Measurements from ENCODE around the gene CST4. TPM values are rescaled to one million over a fixed set of nuclear protein-coding genes. Genes with fewer than 3 reads are reported as not detected.
A peak's percentile ranks its signal among the peaks of the same experiment; 100 is the strongest.

Gene CST4
- total RNA-seq, 8 experiments from 2014 or later = not detected

- no peaks in the 10 kb centered on the region for H3K4me1 ChIP-seq (replicated peaks in 1 of 2)
- in situ Hi-C loops (cut with MboI; ENCODE audit: low pct_unique_long_range_greater_than_20kb in 2 of 9, low sequenced_read_pairs in 9 of 9, unreplicated experiment in 9 of 9) = no loop called here
- ATAC-seq (replicated peaks in 6 of 8) = no peak
- H3K27ac ChIP-seq = no peak overlapping the region
- no peak overlapping the region for H3K4me3 ChIP-seq
- 57 to 94% (median 73%) methylated on average over 1 to 2 of the region's 2 CpGs; no CpG with 5 or more reads in 5 of the 10 experiments for WGBS, 10 experiments
Measured at GRCh38 chr20:23683807-23684206, 5.0 kb downstream of the CST4 start.

- no peak overlapping the region for H3K4me3 ChIP-seq
- ATAC-seq (replicated peaks in 6 of 8) = no peak
- in situ Hi-C loops (cut with MboI; ENCODE audit: low pct_unique_long_range_greater_than_20kb in 2 of 9, low sequenced_read_pairs in 9 of 9, unreplicated experiment in 9 of 9) = no loop called here
- no peak overlapping the region for H3K27ac ChIP-seq
- WGBS, 10 experiments = 56 to 100% (median 90%) methylated on average over 1 to 2 of the region's 2 CpGs; no CpG with 5 or more reads in 1 of the 10 experiments
- no peaks in the 10 kb centered on the region for H3K4me1 ChIP-seq (replicated peaks in 1 of 2)
Measured at GRCh38 chr20:23683281-23683680, 5.6 kb downstream of the CST4 start.

GRCh38 chr20:23680146-23680545, 8.7 kb downstream of the CST4 start:
- no peak for ATAC-seq (replicated peaks in 6 of 8)
- in situ Hi-C loops (cut with MboI; ENCODE audit: low pct_unique_long_range_greater_than_20kb in 2 of 9, low sequenced_read_pairs in 9 of 9, unreplicated experiment in 9 of 9) = no loop called here
- Histone ChIP-seq H3K4me1 (replicated peaks in 1 of 2) (no peaks in the 10 kb centered on the region), H3K4me3 (no peak overlapping the region), H3K27ac (no peak overlapping the region)

- WGBS, 10 experiments = 50 to 100% (median 85%) methylated on average over 1 to 6 of the region's 7 CpGs; no CpG with 5 or more reads in 4 of the 10 experiments
- no peaks in the 10 kb centered on the region for H3K4me1 ChIP-seq (replicated peaks in 1 of 2)
- no peak overlapping the region for H3K4me3 ChIP-seq
- ATAC-seq (replicated peaks in 6 of 8) = peak in 2 of 8 experiments; percentile 40 to 59
- in situ Hi-C loops (cut with MboI; ENCODE audit: low pct_unique_long_range_greater_than_20kb in 2 of 9, low sequenced_read_pairs in 9 of 9, unreplicated experiment in 9 of 9) = no loop called here
- no peak overlapping the region for H3K27ac ChIP-seq
Measured at GRCh38 chr20:23679133-23680092, 9.4 kb downstream of the CST4 start.

- in situ Hi-C loops (cut with MboI; ENCODE audit: low pct_unique_long_range_greater_than_20kb in 2 of 9, low sequenced_read_pairs in 9 of 9, unreplicated experiment in 9 of 9) = no loop called here
- no peaks in the 10 kb centered on the region for H3K4me1 ChIP-seq (replicated peaks in 1 of 2)
Measured at GRCh38 chr20:23673209-23673608, 15.6 kb downstream of the CST4 start.

GRCh38 chr20:23672158-23672557, 16.7 kb downstream of the CST4 start:
- 67 to 80% methylated on average over 1 of the region's 1 CpG; no CpG with 5 or more reads in 8 of the 10 experiments for WGBS, 10 experiments
- no peak for ATAC-seq (replicated peaks in 6 of 8)
- Histone ChIP-seq H3K4me3 (no peak overlapping the region), H3K27ac (no peak overlapping the region), H3K4me1 (replicated peaks in 1 of 2) (no peaks in the 10 kb centered on the region)
- in situ Hi-C loops (cut with MboI; ENCODE audit: low pct_unique_long_range_greater_than_20kb in 2 of 9, low sequenced_read_pairs in 9 of 9, unreplicated experiment in 9 of 9) = no loop called here

More at GRCh38 chr20:23673209-23673608, 15.6 kb downstream of the CST4 start:
- no peak for ATAC-seq (replicated peaks in 6 of 8)
- Histone ChIP-seq H3K4me3 (no peak overlapping the region), H3K27ac (no peak overlapping the region)
- WGBS, 10 experiments = 0 to 83% (median 67%) methylated on average over 1 of the region's 1 CpG; no CpG with 5 or more reads in 4 of the 10 experiments

- 40 to 93% (median 74%) methylated on average over 1 to 3 of the region's 3 CpGs; no CpG with 5 or more reads in 4 of the 10 experiments for WGBS, 10 experiments
- no peak for ATAC-seq (replicated peaks in 6 of 8)
- H3K4me3 ChIP-seq = no peak overlapping the region
- H3K4me1 ChIP-seq (replicated peaks in 1 of 2) = no peaks in the 10 kb centered on the region
- in situ Hi-C loops (cut with MboI; ENCODE audit: low pct_unique_long_range_greater_than_20kb in 2 of 9, low sequenced_read_pairs in 9 of 9, unreplicated experiment in 9 of 9) = no loop called here
- H3K27ac ChIP-seq = no peak overlapping the region
Measured at GRCh38 chr20:23671479-23671878, 17.4 kb downstream of the CST4 start.

GRCh38 chr20:23670361-23670760, 18.5 kb downstream of the CST4 start:
- Histone ChIP-seq H3K27ac (no peak overlapping the region), H3K4me1 (replicated peaks in 1 of 2) (no peaks in the 10 kb centered on the region), H3K4me3 (no peak overlapping the region)
- ATAC-seq (replicated peaks in 6 of 8) = no peak
- in situ Hi-C loops (cut with MboI; ENCODE audit: low pct_unique_long_range_greater_than_20kb in 2 of 9, low sequenced_read_pairs in 9 of 9, unreplicated experiment in 9 of 9) = no loop called here
- 0 to 80% (median 50%) methylated on average over 1 of the region's 1 CpG; no CpG with 5 or more reads in 5 of the 10 experiments for WGBS, 10 experiments

- ATAC-seq (replicated peaks in 6 of 8) = no peak
- in situ Hi-C loops (cut with MboI; ENCODE audit: low pct_unique_long_range_greater_than_20kb in 2 of 9, low sequenced_read_pairs in 9 of 9, unreplicated experiment in 9 of 9) = no loop called here
- 32 to 87% (median 73%) methylated on average over 2 to 7 of the region's 7 CpGs; no CpG with 5 or more reads in 1 of the 10 experiments for WGBS, 10 experiments
- no peaks in the 10 kb centered on the region for H3K4me1 ChIP-seq (replicated peaks in 1 of 2)
- H3K27ac ChIP-seq = no peak overlapping the region
- no peak overlapping the region for H3K4me3 ChIP-seq
Measured at GRCh38 chr20:23669866-23670265, 19.0 kb downstream of the CST4 start.

GRCh38 chr20:23669327-23669726, 19.5 kb downstream of the CST4 start:
- in situ Hi-C loops (cut with MboI; ENCODE audit: low pct_unique_long_range_greater_than_20kb in 2 of 9, low sequenced_read_pairs in 9 of 9, unreplicated experiment in 9 of 9) = no loop called here
- no peak overlapping the region for H3K27ac ChIP-seq
- 43 to 100% (median 90%) methylated on average over 1 of the region's 1 CpG; no CpG with 5 or more reads in 4 of the 10 experiments for WGBS, 10 experiments
- H3K4me1 ChIP-seq (replicated peaks in 1 of 2) = no peaks in the 10 kb centered on the region
- no peak overlapping the region for H3K4me3 ChIP-seq
- ATAC-seq (replicated peaks in 6 of 8) = no peak

GRCh38 chr20:23668477-23668951, 20.3 kb downstream of the CST4 start:
- in situ Hi-C loops (cut with MboI; ENCODE audit: low pct_unique_long_range_greater_than_20kb in 2 of 9, low sequenced_read_pairs in 9 of 9, unreplicated experiment in 9 of 9) = no loop called here
- Histone ChIP-seq H3K4me3 (no peak overlapping the region), H3K4me1 (replicated peaks in 1 of 2) (no peaks in the 10 kb centered on the region), H3K27ac (no peak overlapping the region)
- peak; percentile 45 to 96 (median 80) for ATAC-seq (replicated peaks in 6 of 8)
- WGBS, 10 experiments = 0 to 40% (median 0%) methylated on average over 1 to 2 of the region's 4 CpGs; no CpG with 5 or more reads in 5 of the 10 experiments

GRCh38 chr20:23667666-23668065, 21.2 kb downstream of the CST4 start:
- no peak overlapping the region for H3K27ac ChIP-seq
- no peak for ATAC-seq (replicated peaks in 6 of 8)
- WGBS, 10 experiments = 0 to 96% (median 80%) methylated on average over 1 to 4 of the region's 7 CpGs; no CpG with 5 or more reads in 4 of the 10 experiments
- in situ Hi-C loops (cut with MboI; ENCODE audit: low pct_unique_long_range_greater_than_20kb in 2 of 9, low sequenced_read_pairs in 9 of 9, unreplicated experiment in 9 of 9) = no loop called here
- no peaks in the 10 kb centered on the region for H3K4me1 ChIP-seq (replicated peaks in 1 of 2)
- H3K4me3 ChIP-seq = no peak overlapping the region

GRCh38 chr20:23666698-23667097, 22.1 kb downstream of the CST4 start:
- no peak for ATAC-seq (replicated peaks in 6 of 8)
- no peak overlapping the region for H3K4me3 ChIP-seq
- no peak overlapping the region for H3K27ac ChIP-seq
- 4 to 100% (median 61%) methylated on average over 1 to 3 of the region's 3 CpGs; no CpG with 5 or more reads in 3 of the 10 experiments for whole genome bisulfite sequencing, 10 experiments
- H3K4me1 ChIP-seq (replicated peaks in 1 of 2) = no peaks in the 10 kb centered on the region
- in situ Hi-C loops (cut with MboI; ENCODE audit: low pct_unique_long_range_greater_than_20kb in 2 of 9, low sequenced_read_pairs in 9 of 9, unreplicated experiment in 9 of 9) = no loop called here
